Astrocyte of the spinal cord (primary cell): ENCODE measurements around the gene ZNF277.
"Not testable (repeated sequence)": the region's sequence is repeated elsewhere in the genome, so short reads cannot be mapped to it uniquely, and the experiment has no call there.

ENCODE experiments used
- DNase-seq: peaks from one replicate; pipeline ENCODE4 v3.0.0; 2011; ENCODE audit warnings: low read depth, low spot score
- H3K4me3 ChIP-seq: 2 replicates; pipeline ENCODE4 v1.5.1; 2011; ENCODE audit warnings: low read depth, mild to moderate bottlenecking, low read length, moderate library complexity
- CTCF ChIP-seq: IDR thresholded peaks from 2 replicates; pipeline ENCODE4 v1.5.1; 2012; ENCODE audit warnings: low read depth, mild to moderate bottlenecking, low read length, inconsistent platforms
- in situ Hi-C: cut with HindIII; loops from 2 replicates; pipeline ENCODE4 v1.10.0; 2017; ENCODE audit warnings: low sequenced_read_pairs

ZNF277 gene

GRCh38 chr7:112300072-112300471 is 93.6 kb downstream of the ZNF277 start:
- in situ Hi-C loops, result no loop called here
- TF ChIP-seq CTCF, result no peak

GRCh38 chr7:112300831-112301407 is 94.4 kb downstream of the ZNF277 start:
- H3K4me3 ChIP-seq, result no peak overlapping the region
- no peak for TF ChIP-seq CTCF
- in situ Hi-C loops, result no loop called here
- DNase-seq, result no peak

More at GRCh38 chr7:112300072-112300471, 93.6 kb downstream of the ZNF277 start:
- no peak for DNase-seq
- no peak overlapping the region for H3K4me3 ChIP-seq

GRCh38 chr7:112302566-112302965 is 96.1 kb downstream of the ZNF277 start:
- no peak for TF ChIP-seq CTCF
- in situ Hi-C loops, result no loop called here
- H3K4me3 ChIP-seq, result no peak overlapping the region
- DNase-seq, result no peak

GRCh38 chr7:112306903-112307302 is 100.4 kb downstream of the ZNF277 start:
- in situ Hi-C loops, result no loop called here
- H3K4me3 ChIP-seq, result no peak overlapping the region
- no peak for TF ChIP-seq CTCF
- no peak for DNase-seq

- in situ Hi-C loops, result no loop called here
- no peak for TF ChIP-seq CTCF
- no peak for DNase-seq
- H3K4me3 ChIP-seq, result no peak overlapping the region
Measured at GRCh38 chr7:112307506-112307905, 101.0 kb downstream of the ZNF277 start.

GRCh38 chr7:112308974-112309373 is 102.5 kb downstream of the ZNF277 start:
- in situ Hi-C loops, result no loop called here
- H3K4me3 ChIP-seq, result no peak overlapping the region
- DNase-seq, result no peak
- no peak for TF ChIP-seq CTCF

GRCh38 chr7:112316803-112317202 is 110.3 kb downstream of the ZNF277 start:
- in situ Hi-C loops, H3K4me3 ChIP-seq, DNase-seq: not testable (repeated sequence)
